OCI-LY7 (cell line): ENCODE results near the gene DBNL.

Experiments
- EZH2phosphoT487 ChIP-seq: fragments of 200-600 bp; sonication (generic); IDR thresholded peaks from 2 replicates; pipeline ENCODE4 v1.6.1; 2018; ENCODE audit warnings: low read depth, borderline replicate concordance, mild to moderate bottlenecking, mixed run types, antibody characterized with exemption, low read length, moderate library complexity, mixed read lengths
- TF ChIP-seq, protein P1 (sequence below): fragments of 200-600 bp; sonication (generic); conservative IDR thresholded peaks from 2 replicates; pipeline ENCODE4 v1.5.1; 2014; ENCODE audit warnings: mild to moderate bottlenecking, antibody characterized with exemption, low read length, moderate library complexity, mixed read lengths

DNA sequence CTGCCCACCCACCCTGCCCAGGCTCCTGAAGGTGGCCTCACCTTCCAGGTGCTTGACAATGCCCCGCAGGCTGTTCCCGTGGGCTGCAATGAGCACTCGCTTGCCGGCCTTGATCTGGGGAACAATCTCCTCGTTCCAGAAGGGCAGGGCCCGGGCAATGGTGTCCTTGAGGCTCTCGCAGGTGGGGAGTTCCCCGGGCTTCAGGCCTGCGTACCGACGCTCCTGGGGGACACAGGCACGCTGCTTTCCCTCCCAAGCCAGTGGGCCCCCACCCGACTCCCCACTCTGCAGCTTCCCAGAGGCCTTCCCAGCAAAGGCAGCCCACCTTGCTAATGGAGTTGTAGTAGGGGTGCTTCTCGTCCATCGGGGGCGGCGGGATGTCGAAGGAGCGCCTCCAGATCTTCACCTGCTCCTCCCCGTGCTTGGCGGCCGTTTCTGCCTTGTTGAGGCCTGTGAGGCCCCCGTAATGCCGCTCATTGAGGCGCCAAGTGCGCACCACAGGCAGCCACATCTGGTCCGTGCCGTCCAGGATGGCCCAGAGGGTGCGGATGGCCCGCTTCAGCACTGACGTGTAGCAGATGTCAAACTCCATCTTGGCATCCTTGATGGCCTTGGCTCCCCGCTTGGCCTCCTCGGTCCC, 20.4 kb downstream of the DBNL start:
- TF ChIP-seq, protein P1, sequence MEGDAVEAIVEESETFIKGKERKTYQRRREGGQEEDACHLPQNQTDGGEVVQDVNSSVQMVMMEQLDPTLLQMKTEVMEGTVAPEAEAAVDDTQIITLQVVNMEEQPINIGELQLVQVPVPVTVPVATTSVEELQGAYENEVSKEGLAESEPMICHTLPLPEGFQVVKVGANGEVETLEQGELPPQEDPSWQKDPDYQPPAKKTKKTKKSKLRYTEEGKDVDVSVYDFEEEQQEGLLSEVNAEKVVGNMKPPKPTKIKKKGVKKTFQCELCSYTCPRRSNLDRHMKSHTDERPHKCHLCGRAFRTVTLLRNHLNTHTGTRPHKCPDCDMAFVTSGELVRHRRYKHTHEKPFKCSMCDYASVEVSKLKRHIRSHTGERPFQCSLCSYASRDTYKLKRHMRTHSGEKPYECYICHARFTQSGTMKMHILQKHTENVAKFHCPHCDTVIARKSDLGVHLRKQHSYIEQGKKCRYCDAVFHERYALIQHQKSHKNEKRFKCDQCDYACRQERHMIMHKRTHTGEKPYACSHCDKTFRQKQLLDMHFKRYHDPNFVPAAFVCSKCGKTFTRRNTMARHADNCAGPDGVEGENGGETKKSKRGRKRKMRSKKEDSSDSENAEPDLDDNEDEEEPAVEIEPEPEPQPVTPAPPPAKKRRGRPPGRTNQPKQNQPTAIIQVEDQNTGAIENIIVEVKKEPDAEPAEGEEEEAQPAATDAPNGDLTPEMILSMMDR, result no peak
- no peak for TF ChIP-seq EZH2phosphoT487
